ENCODE data around the gene NFASC. TPM values are rescaled to one million over a fixed set of nuclear protein-coding genes. Genes with fewer than 3 reads are reported as not detected.

The NFASC gene
- total and polyA plus RNA-seq, 2 donors, result 0.14 to 1.4 TPM

DNA sequence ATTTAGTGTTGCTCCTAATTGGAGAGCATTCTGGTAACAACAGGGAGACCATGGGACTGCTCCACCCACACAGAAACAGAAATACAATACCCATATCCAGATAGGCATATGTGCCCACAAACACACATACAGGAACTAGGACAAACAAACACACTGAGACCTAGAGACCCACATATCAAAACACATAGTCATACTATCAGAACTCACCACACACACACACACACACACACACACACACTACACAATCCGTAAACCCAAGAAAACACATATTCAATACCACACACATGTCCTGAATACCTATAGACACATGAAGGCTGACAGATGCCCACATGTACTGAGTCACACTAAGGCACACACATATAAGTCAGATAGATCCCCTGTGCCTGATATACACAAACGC lies 3.5 kb upstream of the NFASC start:
- 96% methylated on average over 2 of the region's 2 CpGs for WGBS
- Histone ChIP-seq H3K27me3 (ENCODE audit: control insufficient read depth in 2 of 2, insufficient read depth in 1 of 2, low read length in 1 of 2) (peaks cover 0 to 6% of the 10 kb centered on the region in 2 donors), H3K36me3 (ENCODE audit: control insufficient read depth in 2 of 2, insufficient read depth in 2 of 2, low read length in 1 of 2) (no peaks in the 10 kb centered on the region), H3K4me3 (ENCODE audit: low read length in 2 of 2) (no peak overlapping the region), H3K4me1 (ENCODE audit: control insufficient read depth in 2 of 2, insufficient read depth in 2 of 2, low read length in 2 of 2) (no peaks in the 10 kb centered on the region), H3K9me3 (ENCODE audit: control insufficient read depth in 2 of 2, insufficient read depth in 1 of 2, low read length in 1 of 2) (no peaks in the 10 kb centered on the region), H3K27ac (ENCODE audit: low read depth in 1 of 2, low read length in 1 of 2) (no peak overlapping the region)
- no peak for DNase-seq (ENCODE audit: low read depth in 6 of 9, low spot score in 9 of 9)

GRCh38 chr1:204867666-204868339 lies 2.9 kb upstream of the NFASC start:
- Histone ChIP-seq H3K27me3 (ENCODE audit: control insufficient read depth in 2 of 2, insufficient read depth in 1 of 2, low read length in 1 of 2) (peaks cover 0 to 6% of the 10 kb centered on the region in 2 donors), H3K4me3 (ENCODE audit: low read length in 2 of 2) (no peak overlapping the region), H3K27ac (ENCODE audit: low read depth in 1 of 2, low read length in 1 of 2) (no peak overlapping the region), H3K36me3 (ENCODE audit: control insufficient read depth in 2 of 2, insufficient read depth in 2 of 2, low read length in 1 of 2) (no peaks in the 10 kb centered on the region), H3K4me1 (ENCODE audit: control insufficient read depth in 2 of 2, insufficient read depth in 2 of 2, low read length in 2 of 2) (no peaks in the 10 kb centered on the region), H3K9me3 (ENCODE audit: control insufficient read depth in 2 of 2, insufficient read depth in 1 of 2, low read length in 1 of 2) (no peaks in the 10 kb centered on the region)
- WGBS, result 92% methylated on average over 10 of the region's 10 CpGs
- no peak for DNase-seq (ENCODE audit: low read depth in 6 of 9, low spot score in 9 of 9)

- H3K36me3 ChIP-seq (ENCODE audit: control insufficient read depth in 2 of 2, insufficient read depth in 2 of 2, low read length in 1 of 2), result no peaks in the 10 kb centered on the region
- H3K27ac ChIP-seq (ENCODE audit: low read depth in 1 of 2, low read length in 1 of 2), result no peak overlapping the region
- no peaks in the 10 kb centered on the region for H3K4me1 ChIP-seq (ENCODE audit: control insufficient read depth in 2 of 2, insufficient read depth in 2 of 2, low read length in 2 of 2)
- WGBS, result 77% methylated on average over 7 of the region's 7 CpGs
- H3K9me3 ChIP-seq (ENCODE audit: control insufficient read depth in 2 of 2, insufficient read depth in 1 of 2, low read length in 1 of 2), result no peaks in the 10 kb centered on the region
- DNase-seq (ENCODE audit: low read depth in 6 of 9, low spot score in 9 of 9), result no peak
- H3K27me3 ChIP-seq (ENCODE audit: control insufficient read depth in 2 of 2, insufficient read depth in 1 of 2, low read length in 1 of 2), result peaks cover 0 to 6% of the 10 kb centered on the region in 2 donors
- no peak overlapping the region for H3K4me3 ChIP-seq (ENCODE audit: low read length in 2 of 2)
Observed at GRCh38 chr1:204868340-204868700, 2.3 kb upstream of the NFASC start.

DNA sequence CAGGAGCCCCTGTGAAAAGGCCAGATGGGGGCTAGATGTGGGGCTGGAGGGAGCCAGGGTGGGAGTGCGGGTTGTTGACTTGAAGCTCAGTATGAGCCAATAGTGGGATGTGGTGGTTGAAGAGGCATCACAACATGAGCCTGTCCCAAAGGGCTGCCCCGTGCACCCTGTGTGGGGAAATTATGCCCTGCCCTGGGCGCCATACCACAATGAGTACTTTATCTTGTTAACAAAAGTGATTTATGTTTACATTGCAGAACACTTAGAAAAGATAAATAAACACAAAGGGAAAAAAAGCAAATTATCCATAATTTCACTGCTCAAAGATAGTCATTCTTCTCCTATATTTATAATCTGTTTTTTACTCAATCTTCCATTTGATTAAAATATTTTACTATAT lies 1.6 kb upstream of the NFASC start:
- Histone ChIP-seq H3K36me3 (ENCODE audit: control insufficient read depth in 2 of 2, insufficient read depth in 2 of 2, low read length in 1 of 2) (no peaks in the 10 kb centered on the region), H3K9me3 (ENCODE audit: control insufficient read depth in 2 of 2, insufficient read depth in 1 of 2, low read length in 1 of 2) (no peaks in the 10 kb centered on the region), H3K27ac (ENCODE audit: low read depth in 1 of 2, low read length in 1 of 2) (no peak overlapping the region), H3K4me1 (ENCODE audit: control insufficient read depth in 2 of 2, insufficient read depth in 2 of 2, low read length in 2 of 2) (no peaks in the 10 kb centered on the region), H3K4me3 (ENCODE audit: low read length in 2 of 2) (no peak overlapping the region), H3K27me3 (ENCODE audit: control insufficient read depth in 2 of 2, insufficient read depth in 1 of 2, low read length in 1 of 2) (peaks cover 0 to 10% of the 10 kb centered on the region in 2 donors)
- no peak for DNase-seq (ENCODE audit: low read depth in 6 of 9, low spot score in 9 of 9)
- WGBS, result 89% methylated on average over 3 of the region's 3 CpGs

- H3K9me3 ChIP-seq (ENCODE audit: control insufficient read depth in 2 of 2, insufficient read depth in 1 of 2, low read length in 1 of 2), result no peaks in the 10 kb centered on the region
- no peak for DNase-seq (ENCODE audit: low read depth in 6 of 9, low spot score in 9 of 9)
- peaks cover 0 to 13% of the 10 kb centered on the region in 2 donors for H3K27me3 ChIP-seq (ENCODE audit: control insufficient read depth in 2 of 2, insufficient read depth in 1 of 2, low read length in 1 of 2)
- H3K4me3 ChIP-seq (ENCODE audit: low read length in 2 of 2), result no peak overlapping the region
- no peaks in the 10 kb centered on the region for H3K4me1 ChIP-seq (ENCODE audit: control insufficient read depth in 2 of 2, insufficient read depth in 2 of 2, low read length in 2 of 2)
- H3K27ac ChIP-seq (ENCODE audit: low read depth in 1 of 2, low read length in 1 of 2), result no peak overlapping the region
- no peaks in the 10 kb centered on the region for H3K36me3 ChIP-seq (ENCODE audit: control insufficient read depth in 2 of 2, insufficient read depth in 2 of 2, low read length in 1 of 2)
- 84% methylated on average over 5 of the region's 5 CpGs for WGBS
Observed at GRCh38 chr1:204871405-204872037, 859 bp downstream of the NFASC start.

GRCh38 chr1:204872262-204872881 lies 1.7 kb downstream of the NFASC start:
- Histone ChIP-seq H3K27me3 (ENCODE audit: control insufficient read depth in 2 of 2, insufficient read depth in 1 of 2, low read length in 1 of 2) (peaks cover 0 to 14% of the 10 kb centered on the region in 2 donors), H3K27ac (ENCODE audit: low read depth in 1 of 2, low read length in 1 of 2) (no peak overlapping the region)
- no peak for DNase-seq (ENCODE audit: low read depth in 6 of 9, low spot score in 9 of 9)

DNA sequence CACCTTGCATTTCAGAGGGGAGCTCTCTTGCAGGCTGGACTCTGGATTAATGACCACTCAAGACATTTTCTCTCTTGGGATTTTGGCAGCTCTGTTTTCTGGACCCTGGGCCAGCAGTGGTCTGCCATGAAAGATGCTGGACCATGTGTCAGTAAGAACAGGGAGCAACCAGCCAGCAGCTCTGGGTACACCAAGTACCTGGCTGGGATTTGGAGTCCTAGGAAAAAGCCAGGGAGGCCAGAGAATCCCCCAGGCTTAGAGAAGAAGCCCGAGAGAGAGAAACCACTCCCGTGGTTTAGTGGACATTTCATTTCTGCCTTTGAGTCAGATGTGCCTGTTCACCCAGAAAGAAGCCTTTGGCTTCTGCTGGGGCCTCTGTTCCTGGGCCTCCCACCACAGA lies 2.5 kb downstream of the NFASC start:
- Histone ChIP-seq H3K9me3 (ENCODE audit: control insufficient read depth in 2 of 2, insufficient read depth in 1 of 2, low read length in 1 of 2) (no peaks in the 10 kb centered on the region), H3K4me1 (ENCODE audit: control insufficient read depth in 2 of 2, insufficient read depth in 2 of 2, low read length in 2 of 2) (no peaks in the 10 kb centered on the region), H3K36me3 (ENCODE audit: control insufficient read depth in 2 of 2, insufficient read depth in 2 of 2, low read length in 1 of 2) (no peaks in the 10 kb centered on the region), H3K27ac (ENCODE audit: low read depth in 1 of 2, low read length in 1 of 2) (no peak overlapping the region), H3K27me3 (ENCODE audit: control insufficient read depth in 2 of 2, insufficient read depth in 1 of 2, low read length in 1 of 2) (peaks cover 0 to 18% of the 10 kb centered on the region in 2 donors), H3K4me3 (ENCODE audit: low read length in 2 of 2) (no peak overlapping the region)
- 93% methylated on average over 2 of the region's 2 CpGs for WGBS
- no peak for DNase-seq (ENCODE audit: low read depth in 6 of 9, low spot score in 9 of 9)

More at GRCh38 chr1:204872262-204872881, 1.7 kb downstream of the NFASC start:
- 85% methylated on average over 6 of the region's 6 CpGs for WGBS
- no peaks in the 10 kb centered on the region for H3K4me1 ChIP-seq (ENCODE audit: control insufficient read depth in 2 of 2, insufficient read depth in 2 of 2, low read length in 2 of 2)
- H3K4me3 ChIP-seq (ENCODE audit: low read length in 2 of 2), result no peak overlapping the region
- no peaks in the 10 kb centered on the region for H3K36me3 ChIP-seq (ENCODE audit: control insufficient read depth in 2 of 2, insufficient read depth in 2 of 2, low read length in 1 of 2)
- no peaks in the 10 kb centered on the region for H3K9me3 ChIP-seq (ENCODE audit: control insufficient read depth in 2 of 2, insufficient read depth in 1 of 2, low read length in 1 of 2)

DNA sequence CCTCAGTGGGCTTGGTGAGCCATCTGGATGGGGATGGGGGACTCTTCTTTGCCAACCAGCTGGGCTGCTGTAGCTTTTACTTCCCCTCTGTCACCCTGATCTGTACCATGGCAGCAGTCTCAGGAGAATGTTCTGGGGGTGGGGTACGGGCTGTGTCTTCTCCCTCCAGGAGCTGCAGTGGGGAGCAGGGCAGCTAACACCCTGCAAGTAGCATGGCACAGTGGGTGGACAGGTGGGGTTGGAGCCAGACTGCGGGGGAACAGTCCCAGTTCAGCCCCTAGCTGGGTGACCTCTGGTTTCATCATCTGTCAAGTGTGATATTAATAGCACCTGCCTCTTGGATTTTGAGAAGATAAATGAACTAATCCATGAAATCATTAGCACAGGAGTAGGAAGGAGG lies 3.1 kb downstream of the NFASC start:
- H3K36me3 ChIP-seq (ENCODE audit: control insufficient read depth in 2 of 2, insufficient read depth in 2 of 2, low read length in 1 of 2), result no peaks in the 10 kb centered on the region
- H3K4me3 ChIP-seq (ENCODE audit: low read length in 2 of 2), result no peak overlapping the region
- H3K27me3 ChIP-seq (ENCODE audit: control insufficient read depth in 2 of 2, insufficient read depth in 1 of 2, low read length in 1 of 2), result peaks cover 0 to 19% of the 10 kb centered on the region in 2 donors
- no peak overlapping the region for H3K27ac ChIP-seq (ENCODE audit: low read depth in 1 of 2, low read length in 1 of 2)
- 93% methylated on average over 2 of the region's 2 CpGs for WGBS
- no peaks in the 10 kb centered on the region for H3K9me3 ChIP-seq (ENCODE audit: control insufficient read depth in 2 of 2, insufficient read depth in 1 of 2, low read length in 1 of 2)
- DNase-seq (ENCODE audit: low read depth in 6 of 9, low spot score in 9 of 9), result no peak
- H3K4me1 ChIP-seq (ENCODE audit: control insufficient read depth in 2 of 2, insufficient read depth in 2 of 2, low read length in 2 of 2), result no peaks in the 10 kb centered on the region

DNA sequence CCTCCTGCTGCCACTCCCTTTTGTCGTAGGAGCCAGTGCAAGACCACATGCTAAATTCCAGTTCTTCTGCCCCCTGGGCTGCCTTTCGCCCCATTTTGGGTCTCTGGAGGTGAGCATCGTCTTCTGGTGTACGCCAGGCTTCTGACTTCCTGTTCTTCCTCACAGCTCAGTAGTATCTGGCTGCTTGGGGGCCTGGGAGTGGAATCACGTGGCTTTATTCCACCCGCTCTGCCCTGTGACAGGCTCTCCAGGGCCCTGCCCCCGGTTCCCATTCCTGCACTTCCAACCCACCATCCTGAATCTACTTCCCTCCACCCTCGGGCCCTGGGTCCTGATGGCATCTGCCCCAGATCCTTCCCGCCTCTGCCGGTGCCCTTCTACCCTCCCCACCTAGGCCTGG lies 3.6 kb downstream of the NFASC start:
- Histone ChIP-seq H3K9me3 (ENCODE audit: control insufficient read depth in 2 of 2, insufficient read depth in 1 of 2, low read length in 1 of 2) (no peaks in the 10 kb centered on the region), H3K27ac (ENCODE audit: low read depth in 1 of 2, low read length in 1 of 2) (no peak overlapping the region), H3K27me3 (ENCODE audit: control insufficient read depth in 2 of 2, insufficient read depth in 1 of 2, low read length in 1 of 2) (peaks cover 0 to 19% of the 10 kb centered on the region in 2 donors), H3K4me3 (ENCODE audit: low read length in 2 of 2) (no peak overlapping the region), H3K36me3 (ENCODE audit: control insufficient read depth in 2 of 2, insufficient read depth in 2 of 2, low read length in 1 of 2) (no peaks in the 10 kb centered on the region), H3K4me1 (ENCODE audit: control insufficient read depth in 2 of 2, insufficient read depth in 2 of 2, low read length in 2 of 2) (no peaks in the 10 kb centered on the region)
- DNase-seq (ENCODE audit: low read depth in 6 of 9, low spot score in 9 of 9), result no peak
- 94% methylated on average over 10 of the region's 10 CpGs for WGBS
